Adrenal gland (tissue), 12 donors: Measurements from ENCODE around the gene TMEM61. TPM values are rescaled to one million over a fixed set of nuclear protein-coding genes. Genes with fewer than 3 reads are reported as not detected.

Source experiments
- DNase-seq, 7 donors: peaks; one replicate each; pipeline ENCODE4 v3.0.0-alpha.2; 2019 to 2020
- H3K27ac ChIP-seq, 5 donors: fragments of 200-600 bp; sonication (generic) in 4 of 5; 1 replicate in 3 of 5; 2 replicates in 2 of 5; pipeline versions ENCODE4 v1.5.1 to v1.8.0; 2016 to 2020; ENCODE audit warnings: mild to moderate bottlenecking in 1 of 5
- H3K27me3 ChIP-seq: fragments of 200-600 bp; 2 replicates; pipeline ENCODE4 v1.8.0; 2021
- H3K36me3 ChIP-seq, 2 donors: fragments of 200-600 bp; replicated peaks in 1 of 2; 1 replicate in 1 of 2; 2 replicates in 1 of 2; pipeline versions ENCODE4 v1.5.1 to v1.8.0; 2018 to 2022
- H3K4me1 ChIP-seq, 2 donors: fragments of 200-600 bp; replicated peaks in 1 of 2; 1 replicate in 1 of 2; 2 replicates in 1 of 2; pipeline versions ENCODE4 v1.5.1 to v1.8.0; 2018 to 2021
- H3K4me3 ChIP-seq, 4 donors: fragments of 200-600 bp; sonication (generic) in 3 of 4; one replicate each; pipeline ENCODE4 v1.5.1; 2016 to 2018
- H3K9me3 ChIP-seq, 3 donors: fragments of 200-600 bp; sonication (generic) in 1 of 3; replicated peaks in 1 of 3; 1 replicate in 2 of 3; 2 replicates in 1 of 3; pipeline versions ENCODE4 v1.5.1 to v1.8.0; 2016 to 2021
- POLR2A ChIP-seq, 2 donors: fragments of 450-650 bp; IDR thresholded peaks; one replicate each; pipeline ENCODE4 v1.6.1; 2017; ENCODE audit warnings: antibody characterized with exemption in 2 of 2, mild to moderate bottlenecking in 2 of 2, moderate library complexity in 1 of 2
- WGBS, 4 donors: extraction: QIAGEN DNeasy Blood & Tissue Kit in 2 of 4; methylation state at CpG; one replicate each; pipeline versions ENCODE4 v1.1.5 to v1.1.7; 2013 to 2017; 5-methylcytosine and 5-hydroxymethylcytosine counted together
- intact Hi-C, 2 donors: fragments of 100-400 bp; cut with DNase I; formaldehyde crosslinking; loops; one replicate each; pipeline versions ENCODE4 v1.14.1 to v1.15.0; 2022 to 2023
- polyA plus RNA-seq, 3 donors: library from polyadenylated mRNA; stranded (reverse); fragments of 200-250 nt in 2 of 3; fragments of 350-450 nt in 1 of 3; fragmentation: Illumina TruSeq in 1 of 3; extraction: RNeasy Lipid Tissue Mini Kit (QIAGEN cat#74804) in 1 of 3; gene quantifications; one replicate each; pipeline ENCODE4 v1.2.3, GENCODE V29; 2013 to 2014
- total RNA-seq, 9 donors: library from RNA; depleted of rRNA in 4 of 9; stranded (reverse); fragments of >200 nt in 4 of 9; fragments of 120-200 nt in 1 of 9; fragmentation: NEBNext Ultra II Directional in 1 of 9; extraction: Animal tissue kit (Norgen Biotek cat#: 25700) in 1 of 9; gene quantifications; one replicate each; pipeline versions ENCODE4 v1.1.0 to v1.2.4, GENCODE V29; 2013 to 2023
- TF ChIP-seq, protein P1 (sequence below), 6 experiments: fragments of 450-650 bp in 4 of 6; fragments of 200-600 bp in 2 of 6; sonication (generic) in 1 of 6; IDR thresholded peaks; 1 replicate in 5 of 6; 2 replicates in 1 of 6; pipeline versions ENCODE4 v1.5.1 to v1.8.0; 2016 to 2021; ENCODE audit warnings: antibody characterized with exemption in 6 of 6, mild to moderate bottlenecking in 2 of 6, moderate library complexity in 1 of 6
- donor health status: healthy with polysubstance abuse.
- donor health status: Bipolar disorder and iron deficiency.
- donor health status: DM: yes; HTN: yes; CAD: no.
- donor health status: DM: no; HTN: no; CAD: no.
- donor health status: DM: no; HTN: no; CAD: no.
- donor health status: DM: yes; HTN: yes; CAD: no.

Gene TMEM61
- total and polyA plus RNA-seq, 12 donors: 2.2 to 20.9 (median 7.3) TPM

DNA sequence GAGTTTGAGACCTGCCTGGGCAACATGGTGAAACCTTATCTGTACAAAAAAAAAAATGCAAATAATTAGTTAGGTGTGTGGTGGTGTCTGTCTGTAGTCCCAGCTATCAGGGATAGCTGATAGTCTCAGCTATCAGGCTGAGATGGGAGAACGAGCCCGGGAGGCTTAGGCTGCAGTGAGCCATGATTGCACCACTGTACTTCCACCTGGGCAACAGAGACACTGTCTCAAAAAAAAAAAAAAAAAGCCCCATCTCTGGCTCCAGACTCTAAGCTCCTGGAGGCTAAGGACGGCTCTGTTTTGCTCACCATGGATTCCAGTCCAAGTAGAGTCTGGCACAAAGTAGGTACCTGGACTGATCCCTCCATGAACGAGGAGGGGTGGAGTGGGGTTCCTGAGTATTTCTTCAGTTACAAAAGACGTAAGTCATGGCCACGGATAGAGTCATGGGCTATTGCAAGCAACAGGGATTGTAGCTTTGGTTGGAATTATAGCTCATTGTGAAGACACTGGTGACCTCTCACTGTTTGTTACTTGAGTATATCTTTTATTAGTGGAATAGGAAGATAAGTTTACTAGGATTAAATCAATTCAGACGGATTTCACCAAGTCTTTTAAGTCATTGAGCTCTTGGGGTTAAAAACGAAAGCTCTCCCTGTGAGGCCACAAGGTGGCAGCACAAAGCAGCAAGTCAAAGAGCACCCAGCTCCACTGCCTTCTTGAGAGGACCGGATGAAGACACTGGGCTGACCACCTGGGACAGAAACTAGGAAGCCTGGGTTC lies 35.6 kb upstream of the TMEM61 start:
- Histone ChIP-seq H3K4me3 (peak overlapping the region in 1 of 4 donors; percentile 21), H3K9me3 (no peaks in the 10 kb centered on the region), H3K4me1 (no peaks in the 10 kb centered on the region), H3K27me3 (no peaks in the 10 kb centered on the region), H3K27ac (peak overlapping the region in 1 of 5 donors; percentile 64), H3K36me3 (no peaks in the 10 kb centered on the region)
- TF ChIP-seq, protein P1, sequence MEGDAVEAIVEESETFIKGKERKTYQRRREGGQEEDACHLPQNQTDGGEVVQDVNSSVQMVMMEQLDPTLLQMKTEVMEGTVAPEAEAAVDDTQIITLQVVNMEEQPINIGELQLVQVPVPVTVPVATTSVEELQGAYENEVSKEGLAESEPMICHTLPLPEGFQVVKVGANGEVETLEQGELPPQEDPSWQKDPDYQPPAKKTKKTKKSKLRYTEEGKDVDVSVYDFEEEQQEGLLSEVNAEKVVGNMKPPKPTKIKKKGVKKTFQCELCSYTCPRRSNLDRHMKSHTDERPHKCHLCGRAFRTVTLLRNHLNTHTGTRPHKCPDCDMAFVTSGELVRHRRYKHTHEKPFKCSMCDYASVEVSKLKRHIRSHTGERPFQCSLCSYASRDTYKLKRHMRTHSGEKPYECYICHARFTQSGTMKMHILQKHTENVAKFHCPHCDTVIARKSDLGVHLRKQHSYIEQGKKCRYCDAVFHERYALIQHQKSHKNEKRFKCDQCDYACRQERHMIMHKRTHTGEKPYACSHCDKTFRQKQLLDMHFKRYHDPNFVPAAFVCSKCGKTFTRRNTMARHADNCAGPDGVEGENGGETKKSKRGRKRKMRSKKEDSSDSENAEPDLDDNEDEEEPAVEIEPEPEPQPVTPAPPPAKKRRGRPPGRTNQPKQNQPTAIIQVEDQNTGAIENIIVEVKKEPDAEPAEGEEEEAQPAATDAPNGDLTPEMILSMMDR (IDR thresholded peaks at IDR 0.05): peak; percentile 74 to 90 (median 78)
- TF ChIP-seq POLR2A (IDR thresholded peaks at IDR 0.05): no peak
- peak; percentile 70 to 91 (median 86) for DNase-seq
- 28 to 39% (median 30%) methylated on average over 9 of the region's 9 CpGs for WGBS, 4 donors
- intact Hi-C loops: loop anchor here in 1 of 2 donors (10.0 kb wide), 1 partner anchor 60 kb away; the partner anchor contains the start of gene DHCR24

DNA sequence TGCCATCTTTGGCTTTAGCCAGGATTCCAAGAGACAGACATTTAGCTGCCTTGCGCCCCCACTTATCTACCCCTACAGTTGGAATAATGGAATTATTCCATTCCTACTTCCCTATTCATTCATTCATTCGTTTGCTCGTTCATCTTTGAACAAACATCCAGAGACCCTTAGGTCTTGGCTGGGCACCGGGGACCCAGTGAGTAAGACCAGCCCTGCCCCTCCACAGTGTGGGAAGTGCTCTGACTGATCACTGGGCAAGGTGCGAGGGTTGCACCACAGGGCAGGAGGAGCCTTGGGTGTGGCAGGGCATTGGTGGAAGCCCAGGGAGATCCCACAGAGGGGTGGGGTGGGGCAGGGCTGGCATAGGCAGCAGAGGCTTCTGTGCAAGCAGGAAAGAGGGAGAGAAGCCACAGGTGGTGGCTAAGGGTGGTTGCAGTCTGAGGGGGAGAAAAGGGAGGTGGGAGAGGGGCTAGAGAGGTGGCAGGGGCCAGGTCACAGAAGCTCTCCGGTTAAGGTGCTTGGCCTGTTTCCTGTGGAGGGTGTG lies 35.0 kb upstream of the TMEM61 start:
- peak in 1 of 7 donors; percentile 16 for DNase-seq
- Histone ChIP-seq H3K4me1 (peaks cover 6 to 7% of the 10 kb centered on the region in 2 donors), H3K36me3 (no peaks in the 10 kb centered on the region), H3K27me3 (no peaks in the 10 kb centered on the region), H3K27ac (no peak overlapping the region), H3K9me3 (no peaks in the 10 kb centered on the region), H3K4me3 (no peak overlapping the region)
- intact Hi-C loops: loop anchor here in 1 of 2 donors (10.0 kb wide), 1 partner anchor 61 kb away; the partner anchor contains the start of gene DHCR24
- WGBS, 4 donors: 68 to 75% (median 71%) methylated on average over 6 of the region's 6 CpGs
- TF ChIP-seq, protein P1 (IDR thresholded peaks at IDR 0.05): peak in 1 of 6 experiments; percentile 7
- no peak for TF ChIP-seq POLR2A (IDR thresholded peaks at IDR 0.05)

DNA sequence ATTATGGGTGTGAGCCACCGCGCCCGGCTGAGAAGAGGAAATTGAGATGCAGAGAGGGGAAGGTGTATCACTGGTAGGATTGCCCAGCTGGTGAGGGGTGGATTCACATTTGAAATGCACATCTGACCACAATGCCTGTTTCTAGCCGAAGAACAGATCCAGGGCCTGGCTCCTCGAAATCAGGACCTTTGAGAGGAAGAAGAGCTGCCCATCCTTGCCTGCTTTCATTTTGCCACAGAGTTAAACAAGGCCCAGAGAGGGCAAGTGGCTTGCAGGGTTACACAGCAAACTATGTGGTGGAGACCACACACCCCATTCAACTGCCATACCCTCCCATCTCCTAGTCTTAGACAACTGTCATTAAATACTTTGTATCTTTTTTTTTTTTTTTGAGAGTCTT lies 32.9 kb upstream of the TMEM61 start:
- H3K36me3 ChIP-seq: no peaks in the 10 kb centered on the region
- no peaks in the 10 kb centered on the region for H3K9me3 ChIP-seq
- H3K4me3 ChIP-seq: no peak overlapping the region
- intact Hi-C loops: loop anchor here in 1 of 2 donors (10.0 kb wide), 1 partner anchor 63 kb away; the partner anchor contains the start of gene DHCR24
- H3K4me1 ChIP-seq: peaks cover 7 to 8% of the 10 kb centered on the region in 2 donors
- WGBS, 4 donors: 88 to 94% (median 91%) methylated on average over 5 of the region's 5 CpGs
- DNase-seq: no peak
- no peak overlapping the region for H3K27ac ChIP-seq
- TF ChIP-seq, protein P1 (IDR thresholded peaks at IDR 0.05): no peak
- TF ChIP-seq POLR2A (IDR thresholded peaks at IDR 0.05): no peak
- no peaks in the 10 kb centered on the region for H3K27me3 ChIP-seq

DNA sequence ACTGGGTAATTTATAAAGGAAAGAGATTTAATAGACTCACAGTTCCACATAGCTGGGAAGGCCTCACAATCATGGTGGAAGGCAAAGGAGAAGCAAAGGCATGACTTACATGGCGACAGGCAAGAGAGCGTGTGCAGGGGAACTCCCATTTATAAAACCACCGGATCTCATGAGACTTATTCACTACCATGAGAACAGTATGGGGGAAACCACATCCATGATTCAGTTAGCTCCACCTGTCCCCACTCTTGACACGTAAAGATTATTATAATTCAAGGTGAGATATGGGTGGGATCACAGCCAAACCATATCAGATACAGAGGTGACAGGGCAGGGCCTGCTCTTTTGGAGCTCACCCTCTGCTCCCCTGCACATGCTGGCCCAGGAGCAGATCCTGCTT lies 31.4 kb upstream of the TMEM61 start:
- H3K4me1 ChIP-seq: peaks cover 7 to 8% of the 10 kb centered on the region in 2 donors
- H3K27me3 ChIP-seq: no peaks in the 10 kb centered on the region
- no peaks in the 10 kb centered on the region for H3K9me3 ChIP-seq
- TF ChIP-seq, protein P1 (IDR thresholded peaks at IDR 0.05): no peak
- TF ChIP-seq POLR2A (IDR thresholded peaks at IDR 0.05): no peak
- no peak for DNase-seq
- H3K4me3 ChIP-seq: no peak overlapping the region
- no peaks in the 10 kb centered on the region for H3K36me3 ChIP-seq
- WGBS, 4 donors: 68 to 90% (median 90%) methylated on average over 4 of the region's 4 CpGs
- intact Hi-C loops: loop anchor here (2.0 to 10.0 kb wide), 2 partner anchors 46 to 64 kb away; partner anchors contain the start of gene DHCR24 (in 1 of the 2)
- no peak overlapping the region for H3K27ac ChIP-seq
